Measurements from ENCODE around the gene NSMCE1. TPM values are rescaled to one million over a fixed set of nuclear protein-coding genes. Genes with fewer than 3 reads are reported as not detected.
A peak's percentile ranks its signal among the peaks of the same experiment; 100 is the strongest.

Gene NSMCE1
- total RNA-seq, 1 experiment from 2014 or later: 19.3 TPM

DNA sequence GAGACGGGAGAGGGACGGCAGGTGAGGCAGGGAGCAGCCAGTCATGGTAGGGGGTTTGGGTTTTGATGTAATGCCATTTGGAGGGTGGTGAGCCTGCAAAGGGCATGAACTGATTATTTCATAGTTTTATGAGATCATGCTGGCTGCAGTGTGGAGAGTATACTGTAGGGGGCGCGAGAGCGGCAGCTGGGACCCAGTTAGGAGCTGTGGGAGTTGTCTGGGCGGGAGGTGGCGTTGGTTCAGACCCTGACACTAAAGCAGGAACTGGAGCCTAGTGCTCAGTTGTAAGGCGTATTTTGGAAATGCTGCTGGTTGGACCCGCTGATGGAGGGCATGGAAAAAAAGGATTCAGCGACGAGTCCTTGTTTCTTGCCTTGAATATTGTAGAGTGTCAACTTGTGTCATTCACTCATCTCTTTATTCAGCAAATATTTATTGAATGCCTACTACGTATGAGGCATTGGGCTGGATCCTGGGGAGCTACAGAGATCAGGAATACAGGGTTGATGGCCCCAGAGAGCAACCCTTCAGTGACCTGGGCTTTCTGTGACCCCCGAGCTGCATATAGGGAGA is 89.0 kb downstream of the NSMCE1 start:
- Histone ChIP-seq H2BK20ac (ENCODE audit: low read depth, low read length, poor library complexity, severe bottlenecking) (no peak overlapping the region), H3K4ac (ENCODE audit: low read depth, low read length) (no peak overlapping the region), H2BK12ac (ENCODE audit: insufficient read length, low read depth, low read length) (no peak overlapping the region), H3K23ac (ENCODE audit: insufficient read length, low read depth, low read length) (no peak overlapping the region), H4K8ac (replicated peaks; ENCODE audit: insufficient read length, low read depth, low read length) (no peak overlapping the region), H3K56ac (ENCODE audit: insufficient read length, low read depth, low read length) (no peak overlapping the region), H2AK5ac (ENCODE audit: insufficient read length, low read length) (no peak overlapping the region), H3K9ac (ENCODE audit: extremely low read depth, insufficient read length, low read length) (no peak overlapping the region), H3K4me2 (ENCODE audit: insufficient read depth, insufficient read length, low read length) (no peak overlapping the region), H3K9me3 (ENCODE audit: control insufficient read depth, low read depth, low read length) (no peaks in the 10 kb centered on the region), H3K27ac (ENCODE audit: insufficient read length, low read depth, low read length) (no peak overlapping the region), H4K20me1 (ENCODE audit: control insufficient read depth, insufficient read depth, insufficient read length) (no peaks in the 10 kb centered on the region), H3K18ac (ENCODE audit: insufficient read length, low read depth, low read length) (no peak overlapping the region), H3K79me2 (ENCODE audit: insufficient read depth, low read length) (no peaks in the 10 kb centered on the region), H3K14ac (ENCODE audit: insufficient read depth, low read length) (no peak overlapping the region), H3K79me1 (ENCODE audit: insufficient read depth, low read depth, low read length, poor library complexity, severe bottlenecking) (no peaks in the 10 kb centered on the region), H2BK120ac (ENCODE audit: low read depth, low read length, poor library complexity, severe bottlenecking) (no peak overlapping the region), H3K23me2 (ENCODE audit: insufficient read length, low read depth, low read length, poor library complexity, severe bottlenecking) (no peaks in the 10 kb centered on the region), H3T11ph (ENCODE audit: low read length) (no peak overlapping the region), H2AFZ (ENCODE audit: low read length) (no peak overlapping the region), H3K27me3 (ENCODE audit: insufficient read depth, low read length) (no peaks in the 10 kb centered on the region), H4K5ac (ENCODE audit: insufficient read length, low read depth, low read length) (no peak overlapping the region), H2BK15ac (ENCODE audit: low read depth, low read length) (no peak overlapping the region), H4K91ac (ENCODE audit: insufficient read length, low read depth, low read length) (no peak overlapping the region), H2BK5ac (ENCODE audit: insufficient read length, low read length) (no peak overlapping the region), H3K4me1 (ENCODE audit: insufficient read depth, low read length) (no peaks in the 10 kb centered on the region)
- Mint-ChIP-seq H3K9me3 (no peaks in the 10 kb centered on the region), H3K27ac (no peak overlapping the region), H3K36me3 (ENCODE audit: insufficient read depth in 1 of 3, low read depth in 3 of 3) (no peaks in the 10 kb centered on the region), H3K27me3 (ENCODE audit: low read depth) (no peaks in the 10 kb centered on the region), H3K4me1 (peaks cover 8 to 12% of the 10 kb centered on the region in 2 experiments), H3K4me3 (no peak overlapping the region; a peak in 1 of 5 replicates)
- TF ChIP-seq, protein P1, sequence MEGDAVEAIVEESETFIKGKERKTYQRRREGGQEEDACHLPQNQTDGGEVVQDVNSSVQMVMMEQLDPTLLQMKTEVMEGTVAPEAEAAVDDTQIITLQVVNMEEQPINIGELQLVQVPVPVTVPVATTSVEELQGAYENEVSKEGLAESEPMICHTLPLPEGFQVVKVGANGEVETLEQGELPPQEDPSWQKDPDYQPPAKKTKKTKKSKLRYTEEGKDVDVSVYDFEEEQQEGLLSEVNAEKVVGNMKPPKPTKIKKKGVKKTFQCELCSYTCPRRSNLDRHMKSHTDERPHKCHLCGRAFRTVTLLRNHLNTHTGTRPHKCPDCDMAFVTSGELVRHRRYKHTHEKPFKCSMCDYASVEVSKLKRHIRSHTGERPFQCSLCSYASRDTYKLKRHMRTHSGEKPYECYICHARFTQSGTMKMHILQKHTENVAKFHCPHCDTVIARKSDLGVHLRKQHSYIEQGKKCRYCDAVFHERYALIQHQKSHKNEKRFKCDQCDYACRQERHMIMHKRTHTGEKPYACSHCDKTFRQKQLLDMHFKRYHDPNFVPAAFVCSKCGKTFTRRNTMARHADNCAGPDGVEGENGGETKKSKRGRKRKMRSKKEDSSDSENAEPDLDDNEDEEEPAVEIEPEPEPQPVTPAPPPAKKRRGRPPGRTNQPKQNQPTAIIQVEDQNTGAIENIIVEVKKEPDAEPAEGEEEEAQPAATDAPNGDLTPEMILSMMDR (conservative IDR thresholded peaks at IDR 0.05): peak; percentile 91
- WGBS (ENCODE audit: extremely low coverage, insufficient read length, low lambda C conversion rate): no CpG with 5 or more reads among the region's 13 CpGs
- peak; percentile 89 for DNase-seq

Measured in H9 (cell line).